HL-60 (cell line): ENCODE results near the gene CETN2.

ENCODE experiments used
- DNase-seq, 2 experiments: peaks; one replicate each; pipeline ENCODE4 v3.0.0-alpha.2; 2010 to 2020; ENCODE audit warnings: low read depth in 1 of 2, low spot score in 1 of 2
- H3K27ac ChIP-seq: fragments of 250-450 bp; sonication (Bioruptor Pico); replicated peaks from 2 replicates; pipeline ENCODE4 v1.5.1; 2020; ENCODE audit warnings: mild to moderate bottlenecking, moderate library complexity
- H3K27me3 ChIP-seq: fragments of 250-450 bp; sonication (Bioruptor Pico); 2 replicates; pipeline ENCODE4 v1.5.1; 2021; ENCODE audit warnings: mild to moderate bottlenecking, moderate library complexity; ENCODE audit not compliant: insufficient read depth, poor library complexity, severe bottlenecking
- H3K4me3 ChIP-seq: replicated peaks from 2 replicates; pipeline ENCODE4 v1.5.1; 2011; ENCODE audit warnings: mild to moderate bottlenecking, control low read depth, low read length; ENCODE audit not compliant: insufficient read depth
- CTCF ChIP-seq: IDR thresholded peaks from one replicate; pipeline ENCODE4 v1.5.1; 2011; ENCODE audit warnings: low read length, control low read depth, inconsistent platforms; ENCODE audit not compliant: insufficient read depth
- GABPA ChIP-seq: IDR thresholded peaks from 2 replicates; pipeline ENCODE4 v1.6.1; 2012; ENCODE audit warnings: low read depth
- POLR2AphosphoS5 ChIP-seq: IDR thresholded peaks from 2 replicates; pipeline ENCODE4 v1.6.1; 2012; ENCODE audit warnings: low read depth
- REST ChIP-seq: IDR thresholded peaks from 2 replicates; pipeline ENCODE4 v1.6.1; 2012; ENCODE audit warnings: low read depth; ENCODE audit not compliant: insufficient replicate concordance
- SPI1 ChIP-seq: IDR thresholded peaks from 2 replicates; pipeline ENCODE4 v1.6.1; 2012; ENCODE audit warnings: low read depth, mild to moderate bottlenecking, borderline replicate concordance

The CETN2 gene

GRCh38 chrX:152861116-152861515 is 30.6 kb upstream of the CETN2 start:
- DNase-seq = no peak
- H3K27ac ChIP-seq = no peak overlapping the region
- no peaks in the 10 kb centered on the region for H3K27me3 ChIP-seq
- H3K4me3 ChIP-seq = no peak overlapping the region
- TF ChIP-seq REST (no peak), GABPA (no peak)

DNA sequence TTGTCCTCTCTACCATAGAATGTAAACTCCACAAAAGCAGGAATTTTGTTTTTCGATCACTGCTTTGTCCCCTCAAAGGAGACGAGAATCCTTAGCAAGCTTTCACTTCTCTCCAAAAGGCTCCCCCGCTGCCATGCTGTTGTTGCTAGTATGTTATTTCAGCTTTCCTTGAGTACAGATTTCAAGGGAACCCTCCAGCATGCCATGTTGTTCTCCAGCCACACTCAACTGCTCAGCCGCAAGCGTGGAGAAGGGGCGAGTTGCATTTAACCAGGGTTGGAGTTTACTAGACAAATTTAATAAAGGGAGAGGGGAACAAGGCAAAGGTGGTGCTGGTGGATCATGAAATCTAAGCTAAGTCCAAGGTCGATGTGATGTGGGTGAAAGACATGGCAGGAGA is 23.4 kb upstream of the CETN2 start:
- Histone ChIP-seq H3K4me3 (no peak overlapping the region), H3K27me3 (no peaks in the 10 kb centered on the region), H3K27ac (no peak overlapping the region)
- TF ChIP-seq REST = no peak
- TF ChIP-seq POLR2AphosphoS5 = no peak
- TF ChIP-seq CTCF = no peak
- DNase-seq = no peak

DNA sequence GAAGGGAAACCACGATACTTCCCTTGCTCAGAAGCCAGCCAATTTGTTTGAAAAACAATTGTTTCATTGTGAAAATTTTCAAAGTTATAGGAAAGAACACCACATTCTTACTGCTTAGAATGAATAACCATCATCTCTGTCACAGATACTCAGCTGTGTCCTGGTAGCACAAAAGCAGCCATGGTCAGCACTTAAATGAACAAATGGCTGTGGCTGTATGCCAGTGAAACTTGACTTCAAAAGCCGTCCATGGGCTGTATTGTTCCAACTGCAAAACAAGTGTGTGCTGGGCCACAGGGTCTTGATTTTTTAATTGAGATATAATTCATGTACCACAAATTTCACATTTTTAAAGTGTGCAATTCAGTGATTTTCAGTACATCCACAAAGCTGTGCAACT is 19.9 kb upstream of the CETN2 start:
- TF ChIP-seq REST (no peak), GABPA (no peak), POLR2AphosphoS5 (no peak), SPI1 (no peak), CTCF (no peak)
- Histone ChIP-seq H3K27me3 (no peaks in the 10 kb centered on the region), H3K4me3 (no peak overlapping the region), H3K27ac (no peak overlapping the region)
- no peak for DNase-seq

DNA sequence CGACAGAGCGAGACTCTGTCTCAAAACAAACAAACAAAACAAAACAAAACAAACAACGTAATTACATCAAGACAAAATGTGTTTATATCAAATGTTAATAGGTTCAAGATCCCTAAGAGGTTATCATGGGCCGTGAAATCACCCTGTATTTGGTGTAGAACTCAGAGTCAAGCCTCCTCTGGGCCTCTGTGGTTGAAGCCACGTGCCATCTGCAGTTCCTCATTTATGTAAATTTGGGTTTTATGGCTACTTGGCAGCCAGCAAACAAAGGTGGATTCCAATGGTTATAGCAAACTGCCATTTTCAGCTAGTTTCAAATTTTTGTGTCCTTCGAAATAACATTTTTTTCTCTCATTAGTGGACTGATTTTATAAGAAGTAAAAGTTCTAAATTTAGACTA is 16.7 kb upstream of the CETN2 start:
- TF ChIP-seq CTCF (no peak), SPI1 (peak; percentile 89)
- Histone ChIP-seq H3K4me3 (no peak overlapping the region), H3K27me3 (no peaks in the 10 kb centered on the region), H3K27ac (peak overlapping the region; percentile 60)
- peak in 1 of 2 experiments; percentile 50 for DNase-seq
